ENCODE data around the gene CDV3.
"Not testable (repeated sequence)": the region's sequence is repeated elsewhere in the genome, so short reads cannot be mapped to it uniquely, and the experiment has no call there.

Gene CDV3

DNA sequence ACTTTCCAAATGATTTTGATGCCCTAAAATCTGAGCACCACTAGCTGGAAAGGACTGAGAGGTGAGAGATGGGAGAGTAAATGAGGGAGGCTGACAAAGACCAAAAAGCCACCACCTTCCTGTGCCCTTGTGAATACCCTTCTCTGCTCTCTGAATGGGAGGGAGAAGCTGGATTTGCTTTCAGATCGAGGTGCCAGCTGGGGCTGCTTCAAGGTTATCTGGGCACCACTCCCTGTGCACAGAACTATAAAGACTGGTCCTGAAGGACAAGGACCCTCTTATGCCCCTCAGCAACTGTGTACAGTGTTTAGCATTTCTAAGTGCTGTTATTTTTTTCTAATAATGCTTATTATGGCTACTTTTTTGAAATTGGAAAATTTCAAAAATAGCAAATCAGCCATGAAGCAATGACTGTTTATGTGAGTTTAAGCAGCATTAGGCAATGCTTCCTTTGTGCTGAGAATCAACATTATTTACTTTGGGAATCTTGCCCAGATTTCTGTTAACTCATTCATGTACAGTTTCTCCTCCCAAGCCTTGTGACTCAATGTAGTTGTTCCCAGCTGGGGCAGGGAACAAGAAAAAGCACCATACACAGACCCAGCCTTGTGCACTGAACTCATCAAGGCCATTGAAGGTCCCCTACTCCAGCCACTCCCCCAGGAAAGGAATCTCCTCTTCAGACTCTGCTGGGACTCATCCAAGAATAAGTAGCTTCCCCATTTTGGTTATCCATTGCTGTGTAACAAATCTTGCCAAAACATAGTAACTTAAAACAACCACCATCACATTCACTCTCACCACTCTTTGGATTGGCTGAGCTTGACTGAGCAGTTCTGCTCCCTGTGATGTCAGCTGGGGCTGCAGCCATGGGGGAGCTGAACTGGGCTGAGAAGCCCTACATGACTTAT is 37.3 kb upstream of the CDV3 start:
- TF ChIP-seq CTCF (IDR thresholded peaks at IDR 0.05; ENCODE audit: borderline replicate concordance, insufficient read depth, low read depth, low read length), result no peak
- H3K4me3 ChIP-seq (ENCODE audit: low read depth, low read length), result no peak overlapping the region

DNA sequence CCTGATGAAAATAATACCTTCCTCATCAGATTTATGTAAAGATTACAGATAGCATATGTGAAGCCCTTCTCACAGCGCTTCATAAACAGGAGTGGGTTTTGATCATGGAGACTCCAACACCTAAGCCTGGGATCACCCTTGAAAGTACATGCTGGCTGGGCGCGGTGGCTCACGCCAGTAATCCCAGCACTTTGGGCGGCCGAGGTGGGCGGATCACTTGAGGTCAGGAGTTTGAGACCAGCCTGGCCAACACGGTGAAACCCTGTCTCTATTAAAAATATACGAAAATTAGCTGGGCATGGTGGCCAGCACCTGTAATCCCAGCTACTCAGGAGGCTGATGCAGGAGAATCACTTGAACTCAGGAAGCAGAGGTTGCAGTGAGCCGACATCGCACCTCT is 36.4 kb upstream of the CDV3 start:
- not testable (repeated sequence) for H3K4me3 ChIP-seq (ENCODE audit: low read depth, low read length)

GRCh38 chr3:133538154-133538553 is 35.3 kb upstream of the CDV3 start:
- TF ChIP-seq CTCF (IDR thresholded peaks at IDR 0.05; ENCODE audit: borderline replicate concordance, insufficient read depth, low read depth, low read length), result no peak
- H3K4me3 ChIP-seq (ENCODE audit: low read depth, low read length), result no peak overlapping the region

DNA sequence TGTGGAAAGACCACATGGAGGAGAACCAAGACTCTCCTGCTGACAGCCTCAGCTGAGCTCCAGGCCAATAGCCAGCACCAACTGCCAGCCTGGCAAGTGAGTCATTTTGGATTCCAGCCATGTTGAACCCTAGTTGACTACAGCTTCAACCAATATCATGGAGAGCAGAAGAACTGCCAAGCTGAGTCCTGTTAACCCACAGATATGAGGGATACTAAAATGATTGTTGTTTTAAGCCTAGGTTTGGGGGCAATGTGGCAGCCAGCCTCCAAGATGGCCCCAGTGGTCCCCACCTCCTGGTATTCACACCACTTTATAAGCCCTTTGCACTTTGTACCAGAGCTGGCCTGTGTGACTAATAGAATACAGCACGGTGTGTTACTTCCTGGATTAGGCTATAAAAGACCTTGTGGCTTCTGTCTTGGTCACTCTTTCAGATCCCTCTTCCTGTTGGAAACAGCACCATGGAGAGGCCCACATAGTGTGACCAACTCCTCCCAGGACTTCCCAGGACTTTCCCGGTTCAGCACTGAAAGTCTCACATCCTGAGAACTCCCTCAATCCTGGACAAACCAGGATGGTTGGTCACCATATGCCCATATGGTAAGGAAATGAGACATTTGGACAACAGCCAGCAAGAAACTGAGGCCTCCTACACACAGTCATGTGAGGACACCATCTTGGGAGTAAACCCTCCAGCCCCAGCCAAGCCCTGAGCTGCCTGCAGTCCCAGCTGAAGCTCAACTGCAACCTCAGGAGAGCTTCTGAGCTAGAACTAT is 32.4 kb upstream of the CDV3 start:
- TF ChIP-seq CTCF (IDR thresholded peaks at IDR 0.05; ENCODE audit: borderline replicate concordance, insufficient read depth, low read depth, low read length), result no peak
- H3K4me3 ChIP-seq (ENCODE audit: low read depth, low read length), result no peak overlapping the region

DNA sequence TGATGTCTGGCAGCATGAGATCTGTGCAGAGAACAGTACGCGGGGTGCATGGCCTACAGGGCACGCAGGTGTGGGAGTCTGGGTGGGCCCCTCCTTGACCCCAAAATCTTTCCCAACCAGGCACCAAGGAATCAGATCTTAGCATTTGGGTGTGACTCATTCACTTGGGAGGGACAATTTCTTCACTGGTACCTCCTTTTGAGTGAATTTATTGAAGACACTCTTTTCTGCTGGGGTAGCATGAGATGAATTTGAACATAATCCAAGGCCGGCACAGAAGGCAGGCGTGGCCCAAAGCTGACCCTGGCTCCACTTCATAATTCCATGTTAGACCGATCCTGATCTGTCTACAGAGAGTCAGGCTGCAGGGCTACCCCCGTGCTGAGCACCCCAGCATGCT is 30.6 kb upstream of the CDV3 start:
- no peak overlapping the region for H3K4me3 ChIP-seq (ENCODE audit: low read depth, low read length)
- TF ChIP-seq CTCF (IDR thresholded peaks at IDR 0.05; ENCODE audit: borderline replicate concordance, insufficient read depth, low read depth, low read length), result no peak

DNA sequence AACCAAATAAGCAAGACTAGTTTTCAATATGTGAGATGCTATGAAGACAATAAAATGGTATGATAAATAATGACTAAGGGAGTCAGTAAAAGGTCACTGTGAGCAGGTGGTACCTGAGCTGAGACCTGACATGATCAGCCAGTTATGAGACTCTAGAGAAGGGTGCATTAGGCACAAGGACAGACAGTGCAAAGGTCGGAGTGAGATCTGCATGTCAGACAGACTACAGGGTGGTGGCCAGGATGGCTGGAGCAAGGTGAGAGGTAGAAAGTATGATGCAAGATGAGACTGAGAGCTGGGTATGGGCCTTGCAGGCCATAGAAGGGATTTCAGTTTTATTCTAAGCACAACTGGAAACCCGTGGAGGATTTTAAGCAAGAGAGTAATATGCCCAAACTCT is 28.5 kb upstream of the CDV3 start:
- not testable (repeated sequence) for H3K4me3 ChIP-seq (ENCODE audit: low read depth, low read length)

GRCh38 chr3:133547432-133548041 is 25.9 kb upstream of the CDV3 start:
- TF ChIP-seq CTCF (IDR thresholded peaks at IDR 0.05; ENCODE audit: borderline replicate concordance, insufficient read depth, low read depth, low read length), result no peak
- H3K4me3 ChIP-seq (ENCODE audit: low read depth, low read length), result no peak overlapping the region

GRCh38 chr3:133548090-133548489 is 25.4 kb upstream of the CDV3 start:
- no peak overlapping the region for H3K4me3 ChIP-seq (ENCODE audit: low read depth, low read length)
- TF ChIP-seq CTCF (IDR thresholded peaks at IDR 0.05; ENCODE audit: borderline replicate concordance, insufficient read depth, low read depth, low read length), result no peak

Data from GM12875 (cell line).